Ovary (tissue), 3 donors: ENCODE data around the gene SLAMF9.

Experiments
- EP300 ChIP-seq: sonication (generic); formaldehyde crosslinking; IDR thresholded peaks from one replicate; pipeline ENCODE4 v1.6.1; 2017; ENCODE audit warnings: antibody characterized with exemption
- POLR2A ChIP-seq: fragments of 450-650 bp; IDR thresholded peaks from one replicate; pipeline ENCODE4 v1.6.1; 2017; ENCODE audit warnings: antibody characterized with exemption, mild to moderate bottlenecking, moderate library complexity
- TF ChIP-seq, protein P1 (sequence below), 3 donors: fragments of 450-650 bp in 2 of 3; fragments of 200-600 bp in 1 of 3; IDR thresholded peaks; one replicate each; pipeline versions ENCODE4 v1.5.1 to v1.8.0; 2016 to 2022; ENCODE audit warnings: antibody characterized with exemption in 3 of 3, mild to moderate bottlenecking in 1 of 3
- donor health status: DM: no; HTN: no; CAD: no.

DNA sequence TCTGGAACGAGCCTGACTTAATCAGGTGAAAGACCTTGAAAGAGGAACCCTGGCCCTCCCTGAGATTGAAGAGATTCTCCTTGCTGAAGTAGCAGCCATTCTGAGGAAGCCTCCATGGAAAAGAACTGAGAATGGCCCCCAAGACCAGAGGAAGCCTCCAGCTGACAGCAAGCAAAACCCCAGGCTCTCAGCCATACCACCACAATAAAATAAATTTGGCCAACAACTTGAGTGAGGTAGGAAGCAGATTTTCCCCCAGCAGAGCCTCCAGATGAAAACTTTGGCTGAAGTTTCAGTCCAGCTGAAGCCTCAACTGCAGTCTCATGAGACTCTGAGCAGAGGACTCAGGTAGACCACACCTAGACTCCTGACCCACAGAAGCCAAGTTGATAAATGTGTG, 34.0 kb upstream of the SLAMF9 start:
- TF ChIP-seq POLR2A (no peak), EP300 (no peak)
- TF ChIP-seq, protein P1, sequence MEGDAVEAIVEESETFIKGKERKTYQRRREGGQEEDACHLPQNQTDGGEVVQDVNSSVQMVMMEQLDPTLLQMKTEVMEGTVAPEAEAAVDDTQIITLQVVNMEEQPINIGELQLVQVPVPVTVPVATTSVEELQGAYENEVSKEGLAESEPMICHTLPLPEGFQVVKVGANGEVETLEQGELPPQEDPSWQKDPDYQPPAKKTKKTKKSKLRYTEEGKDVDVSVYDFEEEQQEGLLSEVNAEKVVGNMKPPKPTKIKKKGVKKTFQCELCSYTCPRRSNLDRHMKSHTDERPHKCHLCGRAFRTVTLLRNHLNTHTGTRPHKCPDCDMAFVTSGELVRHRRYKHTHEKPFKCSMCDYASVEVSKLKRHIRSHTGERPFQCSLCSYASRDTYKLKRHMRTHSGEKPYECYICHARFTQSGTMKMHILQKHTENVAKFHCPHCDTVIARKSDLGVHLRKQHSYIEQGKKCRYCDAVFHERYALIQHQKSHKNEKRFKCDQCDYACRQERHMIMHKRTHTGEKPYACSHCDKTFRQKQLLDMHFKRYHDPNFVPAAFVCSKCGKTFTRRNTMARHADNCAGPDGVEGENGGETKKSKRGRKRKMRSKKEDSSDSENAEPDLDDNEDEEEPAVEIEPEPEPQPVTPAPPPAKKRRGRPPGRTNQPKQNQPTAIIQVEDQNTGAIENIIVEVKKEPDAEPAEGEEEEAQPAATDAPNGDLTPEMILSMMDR (IDR thresholded peaks at IDR 0.05), result no peak
